Measurements from ENCODE around the gene DPP3. TPM values are rescaled to one million over a fixed set of nuclear protein-coding genes. Genes with fewer than 3 reads are reported as not detected.
"Not testable (repeated sequence)": the region's sequence is repeated elsewhere in the genome, so short reads cannot be mapped to it uniquely, and the experiment has no call there.

The DPP3 gene
- total RNA-seq, 2 experiments from 2014 or later, result 73.8 to 80.1 TPM

DNA sequence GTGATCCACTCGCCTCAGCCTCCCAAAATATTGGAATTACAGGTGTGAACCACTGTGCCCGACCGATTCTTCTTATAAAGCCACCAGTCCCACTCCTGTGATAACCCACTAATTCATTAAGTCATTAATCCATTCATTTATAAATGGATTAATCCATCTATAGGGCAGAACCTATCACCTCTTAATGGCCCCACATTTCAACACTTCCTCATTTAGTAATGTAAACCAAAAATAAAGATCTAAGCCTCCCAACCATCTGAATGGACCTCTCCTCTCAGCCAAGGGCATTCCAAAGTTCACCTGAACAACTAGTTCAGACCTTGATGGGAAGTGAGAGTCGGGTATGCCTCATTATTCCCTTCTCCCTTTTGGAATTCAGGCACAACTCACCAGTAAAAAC is 31.7 kb upstream of the DPP3 start:
- intact Hi-C loops (cut with micrococcal nuclease), result no loop called here
- H3K4me3 Mint-ChIP-seq, result no peak overlapping the region
- no peaks in the 10 kb centered on the region for H3K36me3 Mint-ChIP-seq (ENCODE audit: low read depth)
- H3K4me1 Mint-ChIP-seq (ENCODE audit: low read depth), result no peaks in the 10 kb centered on the region
- DNase-seq, result no peak
- CTCF ChIA-PET, result no interaction called here
- peaks cover 2% of the 10 kb centered on the region for H3K27me3 Mint-ChIP-seq (ENCODE audit: low read depth)
- no peak overlapping the region for H3K27ac Mint-ChIP-seq
- H3K9me3 Mint-ChIP-seq, result peaks cover 4% of the 10 kb centered on the region

GRCh38 chr11:66450560-66450959 is 29.7 kb upstream of the DPP3 start:
- Mint-ChIP-seq H3K27me3 (ENCODE audit: low read depth) (no peaks in the 10 kb centered on the region), H3K27ac (no peak overlapping the region), H3K4me3 (no peak overlapping the region), H3K9me3 (no peaks in the 10 kb centered on the region), H3K36me3 (ENCODE audit: low read depth) (no peaks in the 10 kb centered on the region), H3K4me1 (ENCODE audit: low read depth) (peaks cover 16% of the 10 kb centered on the region)
- intact Hi-C loops (cut with micrococcal nuclease), result no loop called here
- no peak for DNase-seq
- CTCF ChIA-PET, result no interaction called here

DNA sequence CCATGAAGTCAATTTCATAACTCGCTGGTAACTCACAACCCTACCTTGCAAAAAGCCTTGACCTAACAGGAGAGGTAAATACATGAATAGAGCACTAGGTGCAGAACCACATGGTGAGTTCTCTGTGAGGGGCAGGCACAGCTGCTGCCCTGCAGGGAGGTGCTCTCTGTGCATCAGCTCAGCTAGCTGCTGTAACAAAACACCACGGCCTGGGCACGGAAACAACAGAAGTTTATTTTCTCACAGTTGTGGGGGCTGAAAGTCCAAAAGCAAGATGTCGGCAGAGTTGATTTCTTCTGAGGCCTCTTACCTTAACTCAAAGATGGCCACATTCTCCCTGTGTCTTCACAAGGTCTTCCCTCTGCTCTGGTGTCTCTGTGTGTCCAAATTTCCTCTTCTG is 28.6 kb upstream of the DPP3 start:
- no peak overlapping the region for H3K27ac Mint-ChIP-seq
- H3K4me3 Mint-ChIP-seq, result no peak overlapping the region
- H3K27me3 Mint-ChIP-seq (ENCODE audit: low read depth), result no peaks in the 10 kb centered on the region
- H3K9me3 Mint-ChIP-seq, result no peaks in the 10 kb centered on the region
- intact Hi-C loops (cut with micrococcal nuclease), result no loop called here
- peaks cover 16% of the 10 kb centered on the region for H3K4me1 Mint-ChIP-seq (ENCODE audit: low read depth)
- no peaks in the 10 kb centered on the region for H3K36me3 Mint-ChIP-seq (ENCODE audit: low read depth)
- DNase-seq, result no peak
- CTCF ChIA-PET, result interaction anchor here (1.4 kb wide), 1 partner anchor 13 kb away, joined by 5 read pairs; the partner anchor contains the start of gene MRPL11

GRCh38 chr11:66454247-66454646 is 26.0 kb upstream of the DPP3 start:
- Mint-ChIP-seq H3K9me3 (no peaks in the 10 kb centered on the region), H3K27me3 (ENCODE audit: low read depth) (no peaks in the 10 kb centered on the region), H3K27ac (no peak overlapping the region), H3K4me3 (no peak overlapping the region), H3K4me1 (ENCODE audit: low read depth) (peaks cover 20% of the 10 kb centered on the region), H3K36me3 (ENCODE audit: low read depth) (no peaks in the 10 kb centered on the region)
- CTCF ChIA-PET, result interaction anchor here (1.1 kb wide), 1 partner anchor 11 kb away, joined by 3 read pairs; no protein-coding TSS in a partner anchor
- peak; percentile 31 for DNase-seq
- intact Hi-C loops (cut with micrococcal nuclease), result no loop called here

DNA sequence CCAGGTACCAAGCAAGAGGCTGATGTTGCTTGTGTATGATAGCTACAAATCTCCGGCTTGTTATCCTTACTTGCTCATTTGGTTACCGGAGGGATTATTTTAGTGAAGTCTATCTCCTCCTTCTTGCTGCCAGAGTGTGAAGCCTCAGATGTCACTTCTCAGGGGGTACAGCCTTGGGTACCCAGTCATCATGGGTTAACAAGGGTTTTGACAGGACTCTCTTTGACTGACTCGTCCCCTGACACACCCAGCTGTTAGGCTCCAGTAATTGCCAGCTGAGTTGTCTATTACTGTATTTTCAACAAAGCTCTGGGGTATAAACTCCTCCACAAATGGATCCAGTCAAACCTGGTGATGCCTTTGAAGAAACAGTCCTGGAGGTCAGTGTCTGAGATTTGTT is 25.4 kb upstream of the DPP3 start:
- intact Hi-C loops (cut with micrococcal nuclease), result no loop called here
- Mint-ChIP-seq H3K36me3 (ENCODE audit: low read depth) (no peaks in the 10 kb centered on the region), H3K27me3 (ENCODE audit: low read depth) (no peaks in the 10 kb centered on the region), H3K9me3 (no peaks in the 10 kb centered on the region), H3K4me1 (ENCODE audit: low read depth) (peaks cover 23% of the 10 kb centered on the region), H3K4me3 (no peak overlapping the region), H3K27ac (no peak overlapping the region)
- no peak for DNase-seq
- CTCF ChIA-PET, result interaction anchor here (1.1 kb wide), 1 partner anchor 10 kb away, joined by 3 read pairs; no protein-coding TSS in a partner anchor

DNA sequence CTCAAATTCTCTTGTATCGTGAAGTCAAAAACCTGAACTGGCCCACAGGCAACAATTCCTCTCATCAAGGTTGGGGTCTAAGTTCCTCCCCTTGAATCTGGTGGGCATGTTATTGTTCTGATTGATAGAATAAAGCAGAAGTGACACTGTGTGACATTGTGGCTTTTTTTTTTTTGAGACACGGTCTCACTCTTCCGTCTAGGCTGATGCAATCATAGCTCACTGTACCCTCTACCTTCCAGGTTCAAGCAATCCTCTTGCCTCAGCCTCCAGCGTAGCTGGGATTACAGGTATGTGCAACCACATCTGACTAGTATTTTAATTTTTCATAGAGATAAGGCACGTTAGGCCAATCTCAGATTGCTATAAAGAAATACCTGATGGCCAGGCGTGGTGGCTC is 22.4 kb upstream of the DPP3 start:
- CTCF ChIA-PET, result interaction anchor here (1.0 to 1.1 kb wide), 2 partner anchors 40 to 72 kb away, joined by 3 read pairs; no protein-coding TSS in a partner anchor
- no peak overlapping the region for H3K27ac Mint-ChIP-seq
- intact Hi-C loops (cut with micrococcal nuclease), result no loop called here
- H3K4me3 Mint-ChIP-seq, result no peak overlapping the region
- no peaks in the 10 kb centered on the region for H3K36me3 Mint-ChIP-seq (ENCODE audit: low read depth)
- no peak for DNase-seq
- peaks cover 2% of the 10 kb centered on the region for H3K9me3 Mint-ChIP-seq
- H3K27me3 Mint-ChIP-seq (ENCODE audit: low read depth), result no peaks in the 10 kb centered on the region
- peaks cover 29% of the 10 kb centered on the region for H3K4me1 Mint-ChIP-seq (ENCODE audit: low read depth)

- Mint-ChIP-seq H3K27me3 (ENCODE audit: low read depth) (no peaks in the 10 kb centered on the region), H3K4me3 (no peak overlapping the region), H3K27ac (no peak overlapping the region), H3K9me3 (peaks cover 2% of the 10 kb centered on the region), H3K4me1 (ENCODE audit: low read depth) (peaks cover 28% of the 10 kb centered on the region), H3K36me3 (ENCODE audit: low read depth) (no peaks in the 10 kb centered on the region)
- intact Hi-C loops (cut with micrococcal nuclease), result no loop called here
- CTCF ChIA-PET, result no interaction called here
- DNase-seq, result no peak
Observed at GRCh38 chr11:66459138-66459778, 21.0 kb upstream of the DPP3 start.

DNA sequence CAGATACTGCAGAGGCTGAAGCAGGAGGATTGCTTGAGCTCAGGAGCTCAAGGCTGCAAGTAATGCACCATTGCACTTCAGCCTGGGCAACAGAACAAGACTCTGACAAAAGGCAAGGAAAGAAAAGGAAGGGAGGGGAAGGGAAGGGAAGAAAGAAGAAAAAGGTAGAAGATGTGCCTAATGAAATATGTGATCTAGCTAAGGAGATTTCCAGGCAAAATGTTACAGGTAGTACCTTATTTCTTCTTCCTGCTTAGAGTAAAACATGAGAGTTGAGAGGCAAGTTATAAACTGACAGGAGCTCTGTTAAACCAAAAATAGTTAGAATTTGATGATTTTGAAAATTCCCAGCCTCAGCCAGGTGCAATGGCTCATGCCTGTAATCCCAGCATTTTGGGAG is 18.2 kb upstream of the DPP3 start:
- DNase-seq, result no peak
- H3K27ac Mint-ChIP-seq, result no peak overlapping the region
- H3K4me1 Mint-ChIP-seq (ENCODE audit: low read depth), result peaks cover 29% of the 10 kb centered on the region
- intact Hi-C loops (cut with micrococcal nuclease), result no loop called here
- no peaks in the 10 kb centered on the region for H3K36me3 Mint-ChIP-seq (ENCODE audit: low read depth)
- peaks cover 2% of the 10 kb centered on the region for H3K9me3 Mint-ChIP-seq
- H3K4me3 Mint-ChIP-seq, result no peak overlapping the region
- H3K27me3 Mint-ChIP-seq (ENCODE audit: low read depth), result no peaks in the 10 kb centered on the region
- CTCF ChIA-PET, result interaction anchor here (0.5 to 0.8 kb wide), 2 partner anchors 23 to 108 kb away, joined by 3 to 5 read pairs; partner anchors contain the start of gene MRPL11

DNA sequence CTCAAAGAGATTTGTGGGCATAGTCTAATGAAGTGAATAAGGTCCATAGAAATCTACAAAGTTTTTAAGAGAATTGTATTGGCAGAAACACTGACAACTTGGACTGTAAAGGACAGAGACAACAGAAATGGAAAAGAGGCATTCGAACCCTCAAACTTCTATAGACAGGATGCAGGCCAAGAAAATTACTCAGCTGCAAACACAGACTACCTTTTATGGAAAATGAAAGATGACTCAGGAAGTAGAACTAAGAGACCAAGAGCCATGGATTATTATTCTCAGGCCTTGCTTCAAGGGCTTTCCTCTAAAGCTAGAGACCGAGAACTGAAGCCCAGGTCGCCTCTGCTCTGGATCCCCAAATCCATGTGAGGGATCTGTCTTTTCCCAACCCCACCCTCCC is 17.3 kb upstream of the DPP3 start:
- H3K36me3 Mint-ChIP-seq (ENCODE audit: low read depth), result no peaks in the 10 kb centered on the region
- no peak for DNase-seq
- H3K27ac Mint-ChIP-seq, result peak overlapping the region; percentile 7
- H3K27me3 Mint-ChIP-seq (ENCODE audit: low read depth), result no peaks in the 10 kb centered on the region
- no peak overlapping the region for H3K4me3 Mint-ChIP-seq
- CTCF ChIA-PET, result interaction anchor here (0.7 to 1.2 kb wide), 2 partner anchors 24 to 680 kb away, joined by 3 to 5 read pairs; partner anchors contain the start of gene MRPL11
- peaks cover 34% of the 10 kb centered on the region for H3K4me1 Mint-ChIP-seq (ENCODE audit: low read depth)
- intact Hi-C loops (cut with micrococcal nuclease), result no loop called here
- H3K9me3 Mint-ChIP-seq, result peaks cover 2% of the 10 kb centered on the region

- H3K4me1 Mint-ChIP-seq (ENCODE audit: low read depth), result peaks cover 37% of the 10 kb centered on the region
- H3K27me3 Mint-ChIP-seq (ENCODE audit: low read depth); DNase-seq; intact Hi-C loops (cut with micrococcal nuclease); H3K27ac Mint-ChIP-seq; H3K36me3 Mint-ChIP-seq (ENCODE audit: low read depth); H3K4me3 Mint-ChIP-seq; H3K9me3 Mint-ChIP-seq; CTCF ChIA-PET: not testable (repeated sequence)
Observed at GRCh38 chr11:66464116-66464515, 16.1 kb upstream of the DPP3 start.

DNA sequence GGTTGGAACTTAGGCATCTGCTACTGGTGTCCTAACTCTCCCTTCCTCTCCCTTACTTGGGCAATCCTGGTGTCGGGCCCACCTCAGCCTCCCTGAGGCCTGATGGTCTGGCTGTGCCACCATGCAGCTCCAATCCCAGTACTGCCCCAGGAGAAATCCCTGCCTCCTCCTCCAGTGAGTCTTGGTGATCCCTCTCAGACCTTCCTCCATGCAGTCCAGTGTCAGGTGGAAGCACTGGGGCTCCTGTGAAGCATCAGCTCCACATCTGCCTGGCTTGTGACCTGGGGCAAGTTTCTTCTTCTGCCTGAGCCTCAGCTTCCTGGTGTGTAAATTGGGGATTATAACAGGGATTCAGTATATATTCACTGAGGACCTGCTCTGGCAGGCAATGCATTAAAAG is 15.3 kb upstream of the DPP3 start:
- Mint-ChIP-seq H3K4me1 (ENCODE audit: low read depth) (peaks cover 33% of the 10 kb centered on the region), H3K27ac (no peak overlapping the region), H3K4me3 (no peak overlapping the region), H3K27me3 (ENCODE audit: low read depth) (no peaks in the 10 kb centered on the region), H3K9me3 (peaks cover 2% of the 10 kb centered on the region), H3K36me3 (ENCODE audit: low read depth) (no peaks in the 10 kb centered on the region)
- intact Hi-C loops (cut with micrococcal nuclease), result no loop called here
- CTCF ChIA-PET, result interaction anchor here (0.8 kb wide), 1 partner anchor 11 kb away, joined by 3 read pairs; no protein-coding TSS in a partner anchor
- no peak for DNase-seq

GRCh38 chr11:66465373-66466224 is 14.6 kb upstream of the DPP3 start:
- Mint-ChIP-seq H3K4me3 (peak overlapping the region; percentile 82), H3K27me3 (ENCODE audit: low read depth) (no peaks in the 10 kb centered on the region), H3K27ac (no peak overlapping the region), H3K36me3 (ENCODE audit: low read depth) (no peaks in the 10 kb centered on the region), H3K9me3 (peaks cover 2% of the 10 kb centered on the region), H3K4me1 (ENCODE audit: low read depth) (peaks cover 33% of the 10 kb centered on the region)
- no peak for DNase-seq
- intact Hi-C loops (cut with micrococcal nuclease), result loop anchor here (1.0 to 2.0 kb wide), 4 partner anchors 15 to 47 kb away; partner anchors contain the start of genes BBS1 and DPP3
- CTCF ChIA-PET, result interaction anchor here (0.8 to 1.0 kb wide), 2 partner anchors 11 to 27 kb away, joined by 3 to 4 read pairs; partner anchors contain the start of gene MRPL11

All from activated naive CD4-positive, alpha-beta T cell treated with anti-CD3 and anti-CD28 coated beads for 36 hours (primary cell).